ENCODE measurements around the gene ANKRD44.
"Not testable (repeated sequence)": the region's sequence is repeated elsewhere in the genome, so short reads cannot be mapped to it uniquely, and the experiment has no call there.

The ANKRD44 gene

GRCh38 chr2:197244349-197244748 is 66.2 kb downstream of the ANKRD44 start:
- Histone ChIP-seq H3K27me3 (replicated peaks) (no peaks in the 10 kb centered on the region), H3K36me3 (replicated peaks) (no peaks in the 10 kb centered on the region), H3K27ac (no peak overlapping the region), H3K4me3 (ENCODE audit: low read depth, low read length) (no peak overlapping the region)
- in situ Hi-C loops (cut with HindIII; ENCODE audit: low pct_ligation_motif_present, low sequenced_read_pairs) = no loop called here
- DNase-seq = no peak
- TF ChIP-seq, protein P1, sequence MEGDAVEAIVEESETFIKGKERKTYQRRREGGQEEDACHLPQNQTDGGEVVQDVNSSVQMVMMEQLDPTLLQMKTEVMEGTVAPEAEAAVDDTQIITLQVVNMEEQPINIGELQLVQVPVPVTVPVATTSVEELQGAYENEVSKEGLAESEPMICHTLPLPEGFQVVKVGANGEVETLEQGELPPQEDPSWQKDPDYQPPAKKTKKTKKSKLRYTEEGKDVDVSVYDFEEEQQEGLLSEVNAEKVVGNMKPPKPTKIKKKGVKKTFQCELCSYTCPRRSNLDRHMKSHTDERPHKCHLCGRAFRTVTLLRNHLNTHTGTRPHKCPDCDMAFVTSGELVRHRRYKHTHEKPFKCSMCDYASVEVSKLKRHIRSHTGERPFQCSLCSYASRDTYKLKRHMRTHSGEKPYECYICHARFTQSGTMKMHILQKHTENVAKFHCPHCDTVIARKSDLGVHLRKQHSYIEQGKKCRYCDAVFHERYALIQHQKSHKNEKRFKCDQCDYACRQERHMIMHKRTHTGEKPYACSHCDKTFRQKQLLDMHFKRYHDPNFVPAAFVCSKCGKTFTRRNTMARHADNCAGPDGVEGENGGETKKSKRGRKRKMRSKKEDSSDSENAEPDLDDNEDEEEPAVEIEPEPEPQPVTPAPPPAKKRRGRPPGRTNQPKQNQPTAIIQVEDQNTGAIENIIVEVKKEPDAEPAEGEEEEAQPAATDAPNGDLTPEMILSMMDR (IDR thresholded peaks at IDR 0.05; ENCODE audit: low read depth, low read length, missing control alignments) = no peak

DNA sequence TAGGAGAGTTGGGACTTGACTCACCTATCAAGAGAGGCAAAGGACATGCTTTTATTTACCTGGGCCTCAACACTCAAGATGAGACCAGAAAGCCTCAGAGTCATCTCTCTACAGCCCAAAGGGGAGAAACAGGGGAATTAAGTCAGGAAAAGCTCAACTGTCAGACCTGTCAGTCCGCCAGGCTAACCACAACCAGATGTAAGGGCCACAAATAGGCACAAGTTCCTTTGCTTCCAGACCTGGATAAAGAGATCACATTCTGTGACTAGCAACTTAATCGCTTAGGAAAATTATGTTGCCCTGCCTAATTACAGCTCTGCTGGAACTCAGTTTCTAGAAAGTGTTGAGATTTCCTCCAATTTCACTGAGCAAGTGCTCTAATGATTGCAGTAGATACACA is 67.9 kb downstream of the ANKRD44 start:
- Histone ChIP-seq H3K27ac (no peak overlapping the region), H3K36me3 (replicated peaks) (no peaks in the 10 kb centered on the region), H3K27me3 (replicated peaks) (no peaks in the 10 kb centered on the region), H3K4me3 (ENCODE audit: low read depth, low read length) (no peak overlapping the region)
- no peak for DNase-seq
- in situ Hi-C loops (cut with HindIII; ENCODE audit: low pct_ligation_motif_present, low sequenced_read_pairs) = no loop called here
- TF ChIP-seq, protein P1 (IDR thresholded peaks at IDR 0.05; ENCODE audit: low read depth, low read length, missing control alignments) = no peak

GRCh38 chr2:197241596-197241995 is 69.0 kb downstream of the ANKRD44 start:
- DNase-seq = no peak
- Histone ChIP-seq H3K27me3 (replicated peaks) (no peaks in the 10 kb centered on the region), H3K36me3 (replicated peaks) (no peaks in the 10 kb centered on the region), H3K4me3 (ENCODE audit: low read depth, low read length) (no peak overlapping the region), H3K27ac (no peak overlapping the region)
- TF ChIP-seq, protein P1 (IDR thresholded peaks at IDR 0.05; ENCODE audit: low read depth, low read length, missing control alignments) = no peak
- in situ Hi-C loops (cut with HindIII; ENCODE audit: low pct_ligation_motif_present, low sequenced_read_pairs) = no loop called here

DNA sequence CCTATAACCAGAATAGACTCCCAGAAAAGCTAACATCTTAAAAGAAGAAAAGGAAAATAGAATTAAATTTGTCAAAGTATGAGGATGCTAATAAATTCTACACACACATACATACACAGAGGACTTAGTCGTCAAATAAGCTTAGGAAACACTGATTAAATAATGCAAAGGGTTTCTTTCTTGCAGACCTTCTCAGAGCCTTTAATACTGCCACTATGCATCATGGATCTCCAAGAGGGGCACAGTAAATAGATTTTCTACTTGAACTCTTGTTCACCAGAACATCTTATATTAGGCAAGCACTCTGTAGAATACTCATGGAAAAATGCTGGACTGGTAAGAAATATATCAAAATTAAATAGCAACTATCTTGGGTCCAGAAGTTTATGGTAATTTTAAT is 69.4 kb downstream of the ANKRD44 start:
- Histone ChIP-seq H3K27ac (no peak overlapping the region), H3K4me3 (ENCODE audit: low read depth, low read length) (no peak overlapping the region), H3K36me3 (replicated peaks) (no peaks in the 10 kb centered on the region), H3K27me3 (replicated peaks) (no peaks in the 10 kb centered on the region)
- in situ Hi-C loops (cut with HindIII; ENCODE audit: low pct_ligation_motif_present, low sequenced_read_pairs) = no loop called here
- DNase-seq = no peak
- TF ChIP-seq, protein P1 (IDR thresholded peaks at IDR 0.05; ENCODE audit: low read depth, low read length, missing control alignments) = no peak

DNA sequence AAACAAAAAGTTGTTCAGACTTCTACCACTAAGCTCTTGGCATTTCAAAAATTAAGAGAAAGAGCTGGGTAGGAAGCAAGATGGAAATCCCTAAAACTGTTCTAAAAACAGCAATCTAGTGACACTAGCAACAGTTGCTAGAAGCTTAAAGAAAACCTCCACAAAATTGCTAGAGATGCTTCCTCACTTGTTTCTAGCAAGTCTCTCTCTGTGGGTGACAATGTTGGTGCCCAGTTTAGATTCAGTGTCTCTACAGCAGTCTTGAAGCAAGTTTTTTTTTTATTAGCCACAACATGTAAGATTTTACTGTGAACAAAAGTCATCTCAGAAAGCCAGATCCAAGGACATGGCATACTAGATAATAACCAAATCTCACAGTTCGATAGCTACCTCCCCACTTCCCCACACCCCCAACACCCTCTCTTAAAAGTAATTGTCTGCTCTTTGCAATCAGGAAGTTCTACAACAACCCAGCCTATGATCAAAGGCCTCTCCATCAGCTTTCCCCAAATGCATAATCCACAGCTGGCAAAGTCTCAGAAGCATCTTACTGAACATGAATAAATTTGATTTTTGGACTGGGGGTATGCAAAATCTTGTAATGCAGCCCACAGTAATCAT is 70.0 kb downstream of the ANKRD44 start:
- no peak for DNase-seq
- in situ Hi-C loops (cut with HindIII; ENCODE audit: low pct_ligation_motif_present, low sequenced_read_pairs) = no loop called here
- TF ChIP-seq, protein P1 (IDR thresholded peaks at IDR 0.05; ENCODE audit: low read depth, low read length, missing control alignments) = no peak
- H3K27me3 ChIP-seq (replicated peaks) = no peaks in the 10 kb centered on the region
- no peaks in the 10 kb centered on the region for H3K36me3 ChIP-seq (replicated peaks)
- no peak overlapping the region for H3K4me3 ChIP-seq (ENCODE audit: low read depth, low read length)
- H3K27ac ChIP-seq = no peak overlapping the region

GRCh38 chr2:197240018-197240417 is 70.6 kb downstream of the ANKRD44 start:
- H3K4me3 ChIP-seq (ENCODE audit: low read depth, low read length); H3K36me3 ChIP-seq (replicated peaks); H3K27me3 ChIP-seq (replicated peaks); in situ Hi-C loops (cut with HindIII; ENCODE audit: low pct_ligation_motif_present, low sequenced_read_pairs); DNase-seq; H3K27ac ChIP-seq: not testable (repeated sequence)

All from brain microvascular endothelial cell (primary cell).